ENCODE measurements around the gene SLC9A2. TPM values are rescaled to one million over a fixed set of nuclear protein-coding genes. Genes with fewer than 3 reads are reported as not detected.
A peak's percentile ranks its signal among the peaks of the same experiment; 100 is the strongest.

The SLC9A2 gene
- total and polyA plus RNA-seq, 2 of the 13 experiments (the other 11 are each of a cell fraction or from before 2014, with no cell fraction given): 0.02 TPM; not detected in 1

- TF ChIP-seq CREM (IDR thresholded peaks at IDR 0.05): peak; percentile 71
- TF ChIP-seq CREM (CRISPR knock-in tag; IDR thresholded peaks at IDR 0.05): no peak
- peak; percentile 15; the same call in 1 of the 2 replicates for TF ChIP-seq ZBTB7A (CRISPR knock-in tag; IDR thresholded peaks at IDR 0.05)
- TF ChIP-seq ZNF569 (CRISPR knock-in tag; IDR thresholded peaks at IDR 0.05; ENCODE audit: borderline replicate concordance): no peak
- TF ChIP-seq ZZZ3 (CRISPR knock-in tag; IDR thresholded peaks at IDR 0.05; ENCODE audit: borderline replicate concordance): no peak
- TF ChIP-seq ZNF253 (CRISPR knock-in tag; IDR thresholded peaks at IDR 0.05; ENCODE audit: borderline replicate concordance): no peak
- no peak for TF ChIP-seq FLYWCH1 (CRISPR knock-in tag; IDR thresholded peaks at IDR 0.05)
- no peak for TF ChIP-seq CBX1 (IDR thresholded peaks at IDR 0.05; ENCODE audit: low read depth)
- TF ChIP-seq ZNF639 (CRISPR knock-in tag; conservative IDR thresholded peaks at IDR 0.05): 0 out of 2 replicates have a peak, but pooled peaks have one; percentile 42
- TF ChIP-seq, protein P1, sequence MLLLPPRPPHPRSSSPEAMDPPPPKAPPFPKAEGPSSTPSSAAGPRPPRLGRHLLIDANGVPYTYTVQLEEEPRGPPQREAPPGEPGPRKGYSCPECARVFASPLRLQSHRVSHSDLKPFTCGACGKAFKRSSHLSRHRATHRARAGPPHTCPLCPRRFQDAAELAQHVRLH (CRISPR knock-in tag; IDR thresholded peaks at IDR 0.05; ENCODE audit: borderline replicate concordance, low read depth): no peak
- TF ChIP-seq, protein P2, sequence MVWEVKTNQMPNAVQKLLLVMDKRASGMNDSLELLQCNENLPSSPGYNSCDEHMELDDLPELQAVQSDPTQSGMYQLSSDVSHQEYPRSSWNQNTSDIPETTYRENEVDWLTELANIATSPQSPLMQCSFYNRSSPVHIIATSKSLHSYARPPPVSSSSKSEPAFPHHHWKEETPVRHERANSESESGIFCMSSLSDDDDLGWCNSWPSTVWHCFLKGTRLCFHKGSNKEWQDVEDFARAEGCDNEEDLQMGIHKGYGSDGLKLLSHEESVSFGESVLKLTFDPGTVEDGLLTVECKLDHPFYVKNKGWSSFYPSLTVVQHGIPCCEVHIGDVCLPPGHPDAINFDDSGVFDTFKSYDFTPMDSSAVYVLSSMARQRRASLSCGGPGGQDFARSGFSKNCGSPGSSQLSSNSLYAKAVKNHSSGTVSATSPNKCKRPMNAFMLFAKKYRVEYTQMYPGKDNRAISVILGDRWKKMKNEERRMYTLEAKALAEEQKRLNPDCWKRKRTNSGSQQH (CRISPR knock-in tag; IDR thresholded peaks at IDR 0.05; ENCODE audit: low read depth): peak; percentile 87
- TF ChIP-seq, protein P3, sequence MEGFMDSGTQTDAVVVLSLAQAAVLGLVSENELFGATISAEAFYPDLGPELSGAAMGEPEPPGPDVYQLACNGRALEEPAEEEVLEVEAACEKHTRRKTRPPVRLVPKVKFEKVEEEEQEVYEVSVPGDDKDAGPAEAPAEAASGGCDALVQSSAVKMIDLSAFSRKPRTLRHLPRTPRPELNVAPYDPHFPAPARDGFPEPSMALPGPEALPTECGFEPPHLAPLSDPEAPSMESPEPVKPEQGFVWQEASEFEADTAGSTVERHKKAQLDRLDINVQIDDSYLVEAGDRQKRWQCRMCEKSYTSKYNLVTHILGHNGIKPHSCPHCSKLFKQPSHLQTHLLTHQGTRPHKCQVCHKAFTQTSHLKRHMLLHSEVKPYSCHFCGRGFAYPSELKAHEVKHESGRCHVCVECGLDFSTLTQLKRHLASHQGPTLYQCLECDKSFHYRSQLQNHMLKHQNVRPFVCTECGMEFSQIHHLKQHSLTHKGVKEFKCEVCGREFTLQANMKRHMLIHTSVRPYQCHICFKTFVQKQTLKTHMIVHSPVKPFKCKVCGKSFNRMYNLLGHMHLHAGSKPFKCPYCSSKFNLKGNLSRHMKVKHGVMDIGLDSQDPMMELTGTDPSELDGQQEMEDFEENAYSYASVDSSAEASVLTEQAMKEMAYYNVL (CRISPR knock-in tag; IDR thresholded peaks at IDR 0.05; ENCODE audit: borderline replicate concordance): peak; percentile 95; the same call in 1 of the 2 replicates
- TF ChIP-seq GFI1 (CRISPR knock-in tag; IDR thresholded peaks at IDR 0.05; ENCODE audit: borderline replicate concordance): peak; percentile 84; the same call in 1 of the 2 replicates
- no peak for TF ChIP-seq GTF2F1 (IDR thresholded peaks at IDR 0.05; ENCODE audit: low read length)
- TF ChIP-seq FOXM1 (CRISPR knock-in tag; IDR thresholded peaks at IDR 0.05): no peak
- TF ChIP-seq ARID2 (CRISPR knock-in tag; IDR thresholded peaks at IDR 0.05; ENCODE audit: borderline replicate concordance): 0 out of 2 replicates have a peak, but pooled peaks have one; percentile 29
- TF ChIP-seq ZNF260 (CRISPR knock-in tag; IDR thresholded peaks at IDR 0.05; ENCODE audit: borderline replicate concordance, low read depth): no peak
- peak; percentile 91; the same call in 1 of the 2 replicates for TF ChIP-seq ZNF230 (CRISPR knock-in tag; IDR thresholded peaks at IDR 0.05)
- no peak for TF ChIP-seq ZNF607 (CRISPR knock-in tag; IDR thresholded peaks at IDR 0.05; ENCODE audit: borderline replicate concordance)
- TF ChIP-seq EED (CRISPR knock-in tag; IDR thresholded peaks at IDR 0.05): no peak
- TF ChIP-seq ZNF280B (CRISPR knock-in tag; IDR thresholded peaks at IDR 0.05; ENCODE audit: borderline replicate concordance): no peak
- no peak for TF ChIP-seq ZNF296 (CRISPR knock-in tag; conservative IDR thresholded peaks at IDR 0.05)
- TF ChIP-seq ZNF496 (CRISPR knock-in tag; IDR thresholded peaks at IDR 0.05; ENCODE audit: insufficient replicate concordance): no peak
- TF ChIP-seq REXO4 (CRISPR knock-in tag; IDR thresholded peaks at IDR 0.05; ENCODE audit: borderline replicate concordance): no peak
- TF ChIP-seq NFIC (IDR thresholded peaks at IDR 0.05; ENCODE audit: low read length): peak; percentile 73
Measured at GRCh38 chr2:102724016-102724490, 104.7 kb downstream of the SLC9A2 start (continued).

Measured in HepG2 (cell line).